ENCODE measurements around the gene ALG14.
"Not testable (repeated sequence)": the region's sequence is repeated elsewhere in the genome, so short reads cannot be mapped to it uniquely, and the experiment has no call there.

The ALG14 gene

GRCh38 chr1:95005584-95005983 is 67.2 kb downstream of the ALG14 start:
- peak; percentile 25 for DNase-seq

- no peak for DNase-seq
Observed at GRCh38 chr1:95004013-95004412, 68.7 kb downstream of the ALG14 start.

GRCh38 chr1:95003433-95003738 is 69.4 kb downstream of the ALG14 start:
- no peak for DNase-seq

- no peak for DNase-seq
Observed at GRCh38 chr1:95002540-95003432, 70.0 kb downstream of the ALG14 start.

- DNase-seq, result no peak
Observed at GRCh38 chr1:95002164-95002539, 70.6 kb downstream of the ALG14 start.

GRCh38 chr1:94999456-95000131 is 73.2 kb downstream of the ALG14 start:
- DNase-seq, result no peak

- no peak for DNase-seq
Observed at GRCh38 chr1:94998748-94999147, 74.0 kb downstream of the ALG14 start.

GRCh38 chr1:94998114-94998513 is 74.6 kb downstream of the ALG14 start:
- no peak for DNase-seq

GRCh38 chr1:94995536-94995935 is 77.2 kb downstream of the ALG14 start:
- DNase-seq, result not testable (repeated sequence)

- DNase-seq, result no peak
Observed at GRCh38 chr1:94994805-94995204, 77.9 kb downstream of the ALG14 start.

- DNase-seq, result no peak
Observed at GRCh38 chr1:94993931-94994645, 78.7 kb downstream of the ALG14 start.

- DNase-seq, result no peak
Observed at GRCh38 chr1:94992863-94993563, 79.7 kb downstream of the ALG14 start.

GRCh38 chr1:94992161-94992560 is 80.6 kb downstream of the ALG14 start:
- no peak for DNase-seq

- DNase-seq, result no peak
Observed at GRCh38 chr1:94989911-94990473, 82.8 kb downstream of the ALG14 start.

GRCh38 chr1:94989398-94989797 is 83.4 kb downstream of the ALG14 start:
- no peak for DNase-seq

GRCh38 chr1:94988356-94988755 is 84.4 kb downstream of the ALG14 start:
- DNase-seq, result no peak

GRCh38 chr1:94986783-94987182 is 86.0 kb downstream of the ALG14 start:
- no peak for DNase-seq

GRCh38 chr1:94983171-94983739 is 89.5 kb downstream of the ALG14 start:
- no peak for DNase-seq

- DNase-seq, result no peak
Observed at GRCh38 chr1:94982398-94982797, 90.4 kb downstream of the ALG14 start.

GRCh38 chr1:94981575-94981973 is 91.2 kb downstream of the ALG14 start:
- DNase-seq, result no peak

- DNase-seq, result peak; percentile 55
Observed at GRCh38 chr1:94980582-94981574, 91.9 kb downstream of the ALG14 start.
